ENCODE data around the gene CGB2. TPM values are rescaled to one million over a fixed set of nuclear protein-coding genes. Genes with fewer than 3 reads are reported as not detected.

Gene CGB2
- total and polyA plus RNA-seq, 4 donors, result 0.58 TPM; not detected in 3

DNA sequence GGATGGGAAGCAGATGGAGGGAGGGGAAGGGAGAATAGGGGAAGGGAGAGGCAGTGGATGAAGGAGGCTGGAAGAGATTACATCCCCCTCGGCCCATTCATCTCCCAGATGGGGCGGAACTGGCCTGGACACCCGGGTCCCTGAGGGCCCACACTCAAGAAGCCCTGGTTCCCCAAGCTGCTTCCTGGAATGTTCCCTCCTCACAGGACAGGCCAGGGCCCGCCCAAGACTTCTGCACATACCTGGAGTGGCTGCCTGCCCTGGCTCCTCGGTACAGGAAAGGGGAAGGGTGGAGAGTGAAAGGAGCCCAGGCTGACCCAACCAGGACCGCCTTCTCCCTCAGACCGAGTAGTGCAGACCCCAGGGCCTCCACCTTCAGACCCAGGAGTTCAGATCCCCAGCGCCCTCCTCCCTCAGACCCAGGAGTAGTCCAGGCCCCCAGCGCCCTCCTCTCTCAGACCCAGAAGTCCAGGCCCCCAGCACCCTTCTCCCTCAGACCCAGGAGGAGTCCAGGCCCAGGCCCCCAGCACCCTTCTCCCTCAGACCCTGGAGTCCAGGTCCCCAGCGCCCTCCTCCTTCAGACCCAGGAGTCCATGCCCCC, 32.4 kb downstream of the CGB2 start:
- no peak overlapping the region for H3K9ac ChIP-seq (ENCODE audit: insufficient read depth in 1 of 2, low read length in 2 of 2)
- H3K27me3 ChIP-seq (ENCODE audit: control insufficient read depth in 3 of 3, insufficient read depth in 3 of 3, low read length in 2 of 3), result peaks cover 0 to 15% (median 10%) of the 10 kb centered on the region in 3 donors
- ATAC-seq (ENCODE audit: insufficient read depth, low FRiP score) (no peak), DNase-seq (peak in 1 of 3 donors; percentile 14)
- 48 to 56% methylated on average over 10 of the region's 10 CpGs for WGBS, 2 donors
- H3K4me1 ChIP-seq (ENCODE audit: control insufficient read depth in 5 of 5, insufficient read depth in 5 of 5, low read length in 5 of 5), result peaks cover 0 to 9% (median 0%) of the 10 kb centered on the region in 5 donors
- TF ChIP-seq, protein P1, sequence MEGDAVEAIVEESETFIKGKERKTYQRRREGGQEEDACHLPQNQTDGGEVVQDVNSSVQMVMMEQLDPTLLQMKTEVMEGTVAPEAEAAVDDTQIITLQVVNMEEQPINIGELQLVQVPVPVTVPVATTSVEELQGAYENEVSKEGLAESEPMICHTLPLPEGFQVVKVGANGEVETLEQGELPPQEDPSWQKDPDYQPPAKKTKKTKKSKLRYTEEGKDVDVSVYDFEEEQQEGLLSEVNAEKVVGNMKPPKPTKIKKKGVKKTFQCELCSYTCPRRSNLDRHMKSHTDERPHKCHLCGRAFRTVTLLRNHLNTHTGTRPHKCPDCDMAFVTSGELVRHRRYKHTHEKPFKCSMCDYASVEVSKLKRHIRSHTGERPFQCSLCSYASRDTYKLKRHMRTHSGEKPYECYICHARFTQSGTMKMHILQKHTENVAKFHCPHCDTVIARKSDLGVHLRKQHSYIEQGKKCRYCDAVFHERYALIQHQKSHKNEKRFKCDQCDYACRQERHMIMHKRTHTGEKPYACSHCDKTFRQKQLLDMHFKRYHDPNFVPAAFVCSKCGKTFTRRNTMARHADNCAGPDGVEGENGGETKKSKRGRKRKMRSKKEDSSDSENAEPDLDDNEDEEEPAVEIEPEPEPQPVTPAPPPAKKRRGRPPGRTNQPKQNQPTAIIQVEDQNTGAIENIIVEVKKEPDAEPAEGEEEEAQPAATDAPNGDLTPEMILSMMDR (IDR thresholded peaks at IDR 0.05; ENCODE audit: control extremely low read depth, extremely low read depth), result no peak
- no peaks in the 10 kb centered on the region for H3K9me3 ChIP-seq (ENCODE audit: control insufficient read depth in 4 of 4, insufficient read depth in 3 of 4, low read length in 3 of 4)
- H3K27ac ChIP-seq (ENCODE audit: low read depth in 1 of 2, low read length in 1 of 2), result peak overlapping the region in 1 of 2 donors; percentile 41
- no peaks in the 10 kb centered on the region for H3K36me3 ChIP-seq (ENCODE audit: control insufficient read depth in 4 of 4, insufficient read depth in 4 of 4, low read length in 4 of 4)
- H3K4me3 ChIP-seq, result no peak overlapping the region

DNA sequence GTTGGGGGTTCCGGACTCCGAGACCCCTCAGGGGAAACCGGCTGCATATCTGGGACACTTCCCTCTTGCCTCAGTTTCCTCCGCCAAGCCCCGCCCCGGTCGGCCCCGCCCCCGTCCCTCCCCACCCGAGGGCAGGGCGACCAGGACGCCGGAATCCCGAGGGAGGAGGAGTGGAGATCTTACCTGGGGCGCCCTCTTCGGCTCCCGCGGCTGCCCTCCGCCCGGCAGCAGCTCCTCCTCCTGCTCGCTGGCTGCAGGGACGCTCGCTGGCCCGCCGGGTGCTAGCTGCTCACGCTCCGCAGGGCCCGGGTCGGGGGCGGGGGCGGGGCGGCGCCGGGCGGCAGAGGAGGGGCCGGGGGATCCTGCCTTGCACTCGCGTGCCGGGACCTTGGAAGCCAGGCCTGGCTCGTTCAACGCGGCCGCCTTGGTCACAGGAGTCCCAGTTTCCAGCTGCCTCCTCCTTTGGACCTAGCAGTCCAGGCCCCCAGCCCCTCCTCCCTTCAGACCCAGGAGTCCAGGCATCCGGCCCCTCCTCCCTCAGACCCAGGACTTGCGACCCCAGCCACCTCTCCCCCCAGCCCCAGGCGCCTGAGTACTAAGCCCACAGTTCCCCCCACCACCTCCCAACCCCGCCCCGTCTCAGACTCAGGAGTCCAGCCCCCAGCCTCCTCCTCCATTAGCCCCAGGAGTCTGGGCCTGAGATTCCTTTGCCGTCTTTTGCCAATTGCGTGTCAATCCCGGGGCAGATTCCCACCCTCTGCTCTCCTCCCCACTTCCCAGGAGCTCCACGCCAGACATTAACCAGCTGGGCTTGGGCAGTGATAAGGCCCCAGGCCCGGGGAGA, 33.3 kb downstream of the CGB2 start, which contains the start of gene NTF4:
TSS of gene NTF4 (minus strand) at position 51 of the 844 bp plus-strand sequence. CDS start 2,821 bp downstream, outside the sequence.
- Histone ChIP-seq H3K27ac (ENCODE audit: low read depth in 1 of 2, low read length in 1 of 2) (peak within 1 kb of the TSS in 1 of 2 donors; percentile 41), H3K36me3 (ENCODE audit: control insufficient read depth in 4 of 4, insufficient read depth in 4 of 4, low read length in 4 of 4) (no peaks in the 10 kb centered on the region), H3K4me3 (no peak within 1 kb of the TSS), H3K27me3 (ENCODE audit: control insufficient read depth in 3 of 3, insufficient read depth in 3 of 3, low read length in 2 of 3) (peaks cover 0 to 20% (median 11%) of the 10 kb centered on the region in 3 donors), H3K9ac (ENCODE audit: insufficient read depth in 1 of 2, low read length in 2 of 2) (no peak within 1 kb of the TSS), H3K9me3 (ENCODE audit: control insufficient read depth in 4 of 4, insufficient read depth in 3 of 4, low read length in 3 of 4) (no peaks in the 10 kb centered on the region), H3K4me1 (ENCODE audit: control insufficient read depth in 5 of 5, insufficient read depth in 5 of 5, low read length in 5 of 5) (peaks cover 0 to 9% (median 0%) of the 10 kb centered on the region in 5 donors)
- peak; percentile 53 to 74 (median 69) for DNase-seq
- ATAC-seq (ENCODE audit: insufficient read depth, low FRiP score), result no peak
- TF ChIP-seq, protein P1 (IDR thresholded peaks at IDR 0.05; ENCODE audit: control extremely low read depth, extremely low read depth), result no peak
- WGBS, 2 donors, result 6 to 7% methylated on average over 24 to 53 of the region's 53 CpGs

DNA sequence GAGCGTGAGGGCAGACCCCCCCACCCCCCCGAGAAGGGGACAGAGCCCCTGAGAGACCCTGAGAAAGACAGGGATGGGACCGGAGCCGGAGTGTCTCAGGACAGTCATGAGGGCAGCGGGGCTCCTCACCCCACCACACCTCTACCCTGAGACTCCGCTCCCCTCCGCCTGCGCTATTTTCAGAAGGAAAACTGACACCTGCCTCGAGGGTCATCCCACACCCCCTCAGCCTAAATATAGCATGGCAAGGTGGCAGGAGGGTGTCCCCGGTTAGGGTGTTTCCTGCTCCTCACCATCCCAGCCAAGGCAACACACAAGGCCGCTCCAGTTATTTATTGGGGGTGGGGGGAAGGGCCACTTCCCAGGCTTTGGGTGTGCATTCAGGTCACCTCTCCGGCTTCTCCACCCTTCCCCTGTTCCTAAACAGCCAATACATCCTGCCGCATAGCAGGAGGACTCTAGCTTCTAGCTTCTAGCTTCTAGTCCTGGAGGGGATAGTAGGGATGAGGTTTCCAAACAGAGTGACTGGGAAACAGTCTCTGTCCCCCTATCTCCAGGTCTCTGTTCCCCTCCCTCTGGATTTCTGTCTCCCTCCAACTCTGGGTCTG, 34.3 kb downstream of the CGB2 start:
- no peak for ATAC-seq (ENCODE audit: insufficient read depth, low FRiP score)
- TF ChIP-seq, protein P1 (IDR thresholded peaks at IDR 0.05; ENCODE audit: control extremely low read depth, extremely low read depth), result no peak
- DNase-seq, result no peak
- Histone ChIP-seq H3K9ac (ENCODE audit: insufficient read depth in 1 of 2, low read length in 2 of 2) (no peak overlapping the region), H3K4me1 (ENCODE audit: control insufficient read depth in 5 of 5, insufficient read depth in 5 of 5, low read length in 5 of 5) (peaks cover 0 to 9% (median 0%) of the 10 kb centered on the region in 5 donors), H3K27me3 (ENCODE audit: control insufficient read depth in 3 of 3, insufficient read depth in 3 of 3, low read length in 2 of 3) (peaks cover 0 to 28% (median 14%) of the 10 kb centered on the region in 3 donors), H3K27ac (ENCODE audit: low read depth in 1 of 2, low read length in 1 of 2) (no peak overlapping the region), H3K36me3 (ENCODE audit: control insufficient read depth in 4 of 4, insufficient read depth in 4 of 4, low read length in 4 of 4) (no peaks in the 10 kb centered on the region), H3K4me3 (no peak overlapping the region), H3K9me3 (ENCODE audit: control insufficient read depth in 4 of 4, insufficient read depth in 3 of 4, low read length in 3 of 4) (peaks cover 0 to 6% (median 0%) of the 10 kb centered on the region in 4 donors)
- 41 to 62% methylated on average over 13 of the region's 13 CpGs for WGBS, 2 donors

Data from lung (tissue), 12 donors.